Neutrophil (primary cell): ENCODE data around the gene TM9SF4.

ENCODE experiments used
- H3K27ac ChIP-seq: fragments of 200-600 bp; sonication (generic); 2 replicates; pipeline ENCODE4 v1.5.1; 2016; ENCODE audit warnings: mild to moderate bottlenecking, moderate library complexity
- H3K27me3 ChIP-seq: fragments of 200-600 bp; sonication (generic); 2 replicates; pipeline ENCODE4 v1.6.0; 2016; ENCODE audit warnings: mild to moderate bottlenecking
- H3K36me3 ChIP-seq: fragments of 200-600 bp; sonication (generic); 2 replicates; pipeline ENCODE4 v1.5.1; 2017
- H3K4me1 ChIP-seq, 2 experiments: fragments of 200-600 bp in 1 of 2; sonication (generic) in 1 of 2; 1 replicate in 1 of 2; 2 replicates in 1 of 2; pipeline versions ENCODE4 v1.5.1 to v1.6.1; 2013 to 2016; ENCODE audit warnings: low read depth in 1 of 2, low read length in 1 of 2, mild to moderate bottlenecking in 1 of 2, moderate library complexity in 1 of 2; ENCODE audit not compliant: control insufficient read depth in 1 of 2, insufficient read depth in 1 of 2
- H3K4me3 ChIP-seq, 2 experiments: fragments of 200-600 bp in 1 of 2; sonication (generic) in 1 of 2; 1 replicate in 1 of 2; 2 replicates in 1 of 2; pipeline ENCODE4 v1.5.1; 2013 to 2016; ENCODE audit warnings: low read depth in 1 of 2, low read length in 1 of 2, mild to moderate bottlenecking in 1 of 2, moderate library complexity in 1 of 2
- H3K9me3 ChIP-seq: fragments of 200-600 bp; sonication (generic); 2 replicates; pipeline ENCODE4 v1.5.1; 2016
- CTCF ChIP-seq: fragments of 200-600 bp; sonication (generic); IDR thresholded peaks from 2 replicates; pipeline ENCODE4 v1.5.1; 2016; ENCODE audit warnings: antibody characterized with exemption

TM9SF4 gene

GRCh38 chr20:32123088-32123487 lies 13.6 kb downstream of the TM9SF4 start:
- no peak for TF ChIP-seq CTCF
- Histone ChIP-seq H3K4me1 (no peaks in the 10 kb centered on the region), H3K27ac (no peak overlapping the region), H3K36me3 (no peaks in the 10 kb centered on the region), H3K27me3 (no peaks in the 10 kb centered on the region), H3K4me3 (no peak overlapping the region), H3K9me3 (no peaks in the 10 kb centered on the region)

DNA sequence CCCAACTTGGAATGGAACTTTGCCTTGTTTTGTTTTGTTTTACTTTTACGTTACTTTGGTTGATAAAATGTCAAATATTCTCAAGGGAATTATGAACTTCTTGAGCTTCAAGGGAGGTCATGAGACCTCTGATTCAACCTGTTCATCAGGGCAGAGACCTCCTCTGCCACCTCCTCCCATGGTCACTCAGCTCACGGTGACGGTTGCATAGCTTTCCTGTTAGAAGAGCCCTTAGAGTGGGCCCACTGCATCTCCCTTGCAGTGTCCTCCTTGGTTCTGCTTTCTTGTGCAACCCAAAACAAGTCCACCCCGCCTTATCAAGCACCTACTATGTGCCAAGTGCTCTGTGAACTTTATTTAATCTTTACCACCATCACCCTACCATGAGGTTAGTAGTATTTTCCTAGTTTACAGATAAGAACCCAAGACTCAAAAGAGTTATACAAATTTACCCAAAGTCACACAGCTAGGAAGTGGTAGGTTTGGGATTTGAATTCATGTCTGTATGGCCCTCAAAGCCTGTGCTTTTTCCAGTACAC lies 15.5 kb downstream of the TM9SF4 start:
- H3K4me1 ChIP-seq = no peaks in the 10 kb centered on the region
- no peak overlapping the region for H3K27ac ChIP-seq
- no peak overlapping the region for H3K4me3 ChIP-seq
- no peaks in the 10 kb centered on the region for H3K27me3 ChIP-seq
- H3K36me3 ChIP-seq = no peaks in the 10 kb centered on the region
- TF ChIP-seq CTCF = no peak
- H3K9me3 ChIP-seq = no peaks in the 10 kb centered on the region

DNA sequence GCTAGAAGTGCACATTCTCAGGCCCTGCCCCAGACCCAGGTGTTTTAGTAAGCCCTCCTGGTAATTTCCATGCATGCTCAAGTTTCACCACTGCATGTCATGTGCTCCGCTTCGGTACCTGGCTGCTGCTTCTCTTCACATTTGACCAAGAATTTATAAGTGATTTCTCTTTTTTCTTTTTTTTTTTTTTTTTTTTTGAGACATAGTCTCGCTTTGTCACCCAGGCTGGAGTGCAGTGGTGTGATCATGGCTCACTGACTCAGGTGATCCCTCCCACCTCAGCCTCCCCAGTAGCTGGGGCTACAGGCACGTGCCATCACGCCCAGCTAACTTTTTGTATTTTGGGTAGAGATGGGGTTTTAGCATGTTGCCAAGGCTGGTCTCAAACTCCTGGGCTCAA lies 16.0 kb downstream of the TM9SF4 start:
- Histone ChIP-seq H3K4me1 (no peaks in the 10 kb centered on the region), H3K4me3 (no peak overlapping the region), H3K36me3 (no peaks in the 10 kb centered on the region), H3K27me3 (no peaks in the 10 kb centered on the region), H3K27ac (no peak overlapping the region), H3K9me3 (no peaks in the 10 kb centered on the region)
- no peak for TF ChIP-seq CTCF

- H3K36me3 ChIP-seq = no peaks in the 10 kb centered on the region
- no peak for TF ChIP-seq CTCF
These were observed 17.4 kb downstream of the TM9SF4 start for GRCh38 chr20:32126919-32127318.

GRCh38 chr20:32127347-32127746 lies 17.8 kb downstream of the TM9SF4 start:
- Histone ChIP-seq H3K9me3 (no peaks in the 10 kb centered on the region), H3K36me3 (no peaks in the 10 kb centered on the region), H3K27me3 (no peaks in the 10 kb centered on the region), H3K4me3 (no peak overlapping the region), H3K4me1 (no peaks in the 10 kb centered on the region), H3K27ac (no peak overlapping the region)
- TF ChIP-seq CTCF = no peak

More at GRCh38 chr20:32126919-32127318, 17.4 kb downstream of the TM9SF4 start:
- Histone ChIP-seq H3K4me1 (no peaks in the 10 kb centered on the region), H3K4me3 (no peak overlapping the region), H3K27ac (no peak overlapping the region), H3K27me3 (no peaks in the 10 kb centered on the region), H3K9me3 (no peaks in the 10 kb centered on the region)

- Histone ChIP-seq H3K27ac (no peak overlapping the region), H3K9me3 (no peaks in the 10 kb centered on the region), H3K36me3 (no peaks in the 10 kb centered on the region), H3K27me3 (no peaks in the 10 kb centered on the region), H3K4me3 (no peak overlapping the region), H3K4me1 (no peaks in the 10 kb centered on the region)
- no peak for TF ChIP-seq CTCF
These were observed 18.7 kb downstream of the TM9SF4 start for GRCh38 chr20:32128167-32128566.
